ENCODE results near the gene CLIP3.
"Not testable (repeated sequence)": the region's sequence is repeated elsewhere in the genome, so short reads cannot be mapped to it uniquely, and the experiment has no call there.

DNA sequence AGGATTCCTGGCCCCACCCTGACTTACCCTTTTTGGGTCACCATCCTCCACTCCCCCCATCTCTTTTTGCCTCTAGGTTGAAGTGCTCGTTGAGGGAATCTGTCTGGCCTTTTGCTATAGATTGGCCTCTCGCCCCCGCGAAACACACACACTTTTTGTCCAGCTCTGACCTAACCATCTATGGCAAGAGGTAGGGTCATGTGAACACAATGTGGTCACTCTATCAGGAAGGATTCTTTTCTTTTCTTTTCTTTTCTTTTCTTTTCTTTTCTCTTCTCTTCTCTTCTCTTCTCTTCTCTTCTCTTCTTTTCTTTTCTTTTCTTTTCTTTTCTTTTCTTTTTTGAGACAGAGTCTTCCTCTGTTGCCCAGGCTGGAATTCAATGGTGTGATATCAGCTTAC lies 51.7 kb downstream of the CLIP3 start:
- TF ChIP-seq, protein P1, sequence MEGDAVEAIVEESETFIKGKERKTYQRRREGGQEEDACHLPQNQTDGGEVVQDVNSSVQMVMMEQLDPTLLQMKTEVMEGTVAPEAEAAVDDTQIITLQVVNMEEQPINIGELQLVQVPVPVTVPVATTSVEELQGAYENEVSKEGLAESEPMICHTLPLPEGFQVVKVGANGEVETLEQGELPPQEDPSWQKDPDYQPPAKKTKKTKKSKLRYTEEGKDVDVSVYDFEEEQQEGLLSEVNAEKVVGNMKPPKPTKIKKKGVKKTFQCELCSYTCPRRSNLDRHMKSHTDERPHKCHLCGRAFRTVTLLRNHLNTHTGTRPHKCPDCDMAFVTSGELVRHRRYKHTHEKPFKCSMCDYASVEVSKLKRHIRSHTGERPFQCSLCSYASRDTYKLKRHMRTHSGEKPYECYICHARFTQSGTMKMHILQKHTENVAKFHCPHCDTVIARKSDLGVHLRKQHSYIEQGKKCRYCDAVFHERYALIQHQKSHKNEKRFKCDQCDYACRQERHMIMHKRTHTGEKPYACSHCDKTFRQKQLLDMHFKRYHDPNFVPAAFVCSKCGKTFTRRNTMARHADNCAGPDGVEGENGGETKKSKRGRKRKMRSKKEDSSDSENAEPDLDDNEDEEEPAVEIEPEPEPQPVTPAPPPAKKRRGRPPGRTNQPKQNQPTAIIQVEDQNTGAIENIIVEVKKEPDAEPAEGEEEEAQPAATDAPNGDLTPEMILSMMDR (IDR thresholded peaks at IDR 0.05): not testable (repeated sequence)
- TF ChIP-seq POLR2A, EP300 (IDR thresholded peaks at IDR 0.05): not testable (repeated sequence)

Measured in sigmoid colon (tissue), 4 donors.